ENCODE results near the gene PPP1R14C.

Gene PPP1R14C

GRCh38 chr6:150213301-150213700 is 70.5 kb downstream of the PPP1R14C start:
- Histone ChIP-seq H2BK12ac (ENCODE audit: low read length) (no peak overlapping the region), H3K4me3 (ENCODE audit: low read length in 2 of 2) (no peak overlapping the region), H2AK5ac (ENCODE audit: low read depth, low read length) (no peak overlapping the region), H3K4me2 (ENCODE audit: insufficient read depth, low read length, poor library complexity, severe bottlenecking) (no peak overlapping the region), H3K27me3 (ENCODE audit: control insufficient read depth in 3 of 3, insufficient read depth in 3 of 3, low read depth in 1 of 3, low read length in 3 of 3) (no peaks in the 10 kb centered on the region), H3K9me3 (replicated peaks in 1 of 2; ENCODE audit: control insufficient read depth in 2 of 2, insufficient read depth in 1 of 2, low read depth in 1 of 2, low read length in 2 of 2) (no peaks in the 10 kb centered on the region), H3K18ac (ENCODE audit: low read length) (no peak overlapping the region), H3K23ac (ENCODE audit: low read depth, low read length, poor library complexity) (no peak overlapping the region), H3K4me1 (ENCODE audit: control insufficient read depth in 2 of 2, insufficient read depth in 1 of 2, low read depth in 1 of 2, low read length in 2 of 2) (no peaks in the 10 kb centered on the region), H3K9ac (ENCODE audit: low read depth, low read length, poor library complexity) (no peak overlapping the region), H2BK5ac (ENCODE audit: low read length) (no peak overlapping the region), H2BK15ac (ENCODE audit: low read length) (no peak overlapping the region), H3K36me3 (replicated peaks in 1 of 2; ENCODE audit: control insufficient read depth in 2 of 2, insufficient read depth in 2 of 2, low read length in 2 of 2) (peaks cover 0 to 25% of the 10 kb centered on the region in 2 donors), H2BK120ac (ENCODE audit: low read depth, low read length) (no peak overlapping the region), H2AFZ (ENCODE audit: low read length) (no peak overlapping the region), H4K8ac (ENCODE audit: low read depth, low read length) (no peak overlapping the region), H3K79me1 (ENCODE audit: low read depth, low read length) (no peaks in the 10 kb centered on the region), H3K4ac (ENCODE audit: low read length) (no peak overlapping the region), H3K27ac (replicated peaks; ENCODE audit: low read length) (no peak overlapping the region), H3K14ac (ENCODE audit: low read length) (no peak overlapping the region), H4K91ac (ENCODE audit: low read depth, low read length, poor library complexity) (no peak overlapping the region)
- WGBS, 2 donors (ENCODE audit: extremely low coverage in 2 of 2, insufficient read length in 2 of 2, insufficient replicate concordance in 1 of 2): no CpG with 5 or more reads among the region's 1 CpG
- DNase-seq (ENCODE audit: low spot score): no peak

- Histone ChIP-seq H2AFZ (ENCODE audit: low read length) (no peak overlapping the region), H2BK12ac (ENCODE audit: low read length) (no peak overlapping the region), H2AK5ac (ENCODE audit: low read depth, low read length) (no peak overlapping the region), H3K9me3 (replicated peaks in 1 of 2; ENCODE audit: control insufficient read depth in 2 of 2, insufficient read depth in 1 of 2, low read depth in 1 of 2, low read length in 2 of 2) (no peaks in the 10 kb centered on the region), H2BK120ac (ENCODE audit: low read depth, low read length) (no peak overlapping the region), H3K4ac (ENCODE audit: low read length) (no peak overlapping the region), H4K8ac (ENCODE audit: low read depth, low read length) (no peak overlapping the region), H3K4me1 (ENCODE audit: control insufficient read depth in 2 of 2, insufficient read depth in 1 of 2, low read depth in 1 of 2, low read length in 2 of 2) (no peaks in the 10 kb centered on the region), H3K4me3 (ENCODE audit: low read length in 2 of 2) (no peak overlapping the region), H2BK15ac (ENCODE audit: low read length) (no peak overlapping the region), H3K9ac (ENCODE audit: low read depth, low read length, poor library complexity) (no peak overlapping the region), H2BK5ac (ENCODE audit: low read length) (no peak overlapping the region), H3K79me1 (ENCODE audit: low read depth, low read length) (no peaks in the 10 kb centered on the region), H3K27ac (replicated peaks; ENCODE audit: low read length) (no peak overlapping the region), H4K91ac (ENCODE audit: low read depth, low read length, poor library complexity) (no peak overlapping the region), H3K14ac (ENCODE audit: low read length) (no peak overlapping the region), H3K4me2 (ENCODE audit: insufficient read depth, low read length, poor library complexity, severe bottlenecking) (no peak overlapping the region), H3K23ac (ENCODE audit: low read depth, low read length, poor library complexity) (no peak overlapping the region), H3K18ac (ENCODE audit: low read length) (no peak overlapping the region), H3K36me3 (replicated peaks in 1 of 2; ENCODE audit: control insufficient read depth in 2 of 2, insufficient read depth in 2 of 2, low read length in 2 of 2) (peaks cover 0 to 29% of the 10 kb centered on the region in 2 donors), H3K27me3 (ENCODE audit: control insufficient read depth in 3 of 3, insufficient read depth in 3 of 3, low read depth in 1 of 3, low read length in 3 of 3) (no peaks in the 10 kb centered on the region)
- DNase-seq (ENCODE audit: low spot score): no peak
Observed at GRCh38 chr6:150214310-150214709, 71.5 kb downstream of the PPP1R14C start.

- H2BK120ac ChIP-seq (ENCODE audit: low read depth, low read length): no peak overlapping the region
- no peak overlapping the region for H3K9ac ChIP-seq (ENCODE audit: low read depth, low read length, poor library complexity)
- H3K9me3 ChIP-seq (replicated peaks in 1 of 2; ENCODE audit: control insufficient read depth in 2 of 2, insufficient read depth in 1 of 2, low read depth in 1 of 2, low read length in 2 of 2): peaks cover 0 to 8% of the 10 kb centered on the region in 2 donors
- peaks cover 0 to 2% of the 10 kb centered on the region in 2 donors for H3K4me1 ChIP-seq (ENCODE audit: control insufficient read depth in 2 of 2, insufficient read depth in 1 of 2, low read depth in 1 of 2, low read length in 2 of 2)
- no peak overlapping the region for H4K91ac ChIP-seq (ENCODE audit: low read depth, low read length, poor library complexity)
- no peak overlapping the region for H2BK15ac ChIP-seq (ENCODE audit: low read length)
- H3K23ac ChIP-seq (ENCODE audit: low read depth, low read length, poor library complexity): no peak overlapping the region
- H2BK5ac ChIP-seq (ENCODE audit: low read length): no peak overlapping the region
- no peak overlapping the region for H3K27ac ChIP-seq (replicated peaks; ENCODE audit: low read length)
- no peak for DNase-seq (ENCODE audit: low spot score)
- H2AK5ac ChIP-seq (ENCODE audit: low read depth, low read length): no peak overlapping the region
- H3K4ac ChIP-seq (ENCODE audit: low read length): no peak overlapping the region
- H3K4me2 ChIP-seq (ENCODE audit: insufficient read depth, low read length, poor library complexity, severe bottlenecking): no peak overlapping the region
- no peaks in the 10 kb centered on the region for H3K27me3 ChIP-seq (ENCODE audit: control insufficient read depth in 3 of 3, insufficient read depth in 3 of 3, low read depth in 1 of 3, low read length in 3 of 3)
- H3K4me3 ChIP-seq (ENCODE audit: low read length in 2 of 2): no peak overlapping the region
- no peak overlapping the region for H3K14ac ChIP-seq (ENCODE audit: low read length)
- H2AFZ ChIP-seq (ENCODE audit: low read length): no peak overlapping the region
- WGBS, 2 donors (ENCODE audit: extremely low coverage in 2 of 2, insufficient read length in 2 of 2, insufficient replicate concordance in 1 of 2): no CpG with 5 or more reads among the region's 6 CpGs
- H3K18ac ChIP-seq (ENCODE audit: low read length): no peak overlapping the region
- H3K79me1 ChIP-seq (ENCODE audit: low read depth, low read length): no peaks in the 10 kb centered on the region
- H3K36me3 ChIP-seq (replicated peaks in 1 of 2; ENCODE audit: control insufficient read depth in 2 of 2, insufficient read depth in 2 of 2, low read length in 2 of 2): peaks cover 0 to 16% of the 10 kb centered on the region in 2 donors
- H4K8ac ChIP-seq (ENCODE audit: low read depth, low read length): no peak overlapping the region
- no peak overlapping the region for H2BK12ac ChIP-seq (ENCODE audit: low read length)
Observed at GRCh38 chr6:150220634-150221551, 78.0 kb downstream of the PPP1R14C start.

GRCh38 chr6:150224820-150225219 is 82.0 kb downstream of the PPP1R14C start:
- no peak overlapping the region for H4K8ac ChIP-seq (ENCODE audit: low read depth, low read length)
- H4K91ac ChIP-seq (ENCODE audit: low read depth, low read length, poor library complexity): no peak overlapping the region
- no peak overlapping the region for H3K4me3 ChIP-seq (ENCODE audit: low read length in 2 of 2)
- H2AK5ac ChIP-seq (ENCODE audit: low read depth, low read length): no peak overlapping the region
- no peak overlapping the region for H3K4me2 ChIP-seq (ENCODE audit: insufficient read depth, low read length, poor library complexity, severe bottlenecking)
- no peak overlapping the region for H3K23ac ChIP-seq (ENCODE audit: low read depth, low read length, poor library complexity)
- H3K79me1 ChIP-seq (ENCODE audit: low read depth, low read length): no peaks in the 10 kb centered on the region
- peaks cover 0 to 8% of the 10 kb centered on the region in 2 donors for H3K9me3 ChIP-seq (replicated peaks in 1 of 2; ENCODE audit: control insufficient read depth in 2 of 2, insufficient read depth in 1 of 2, low read depth in 1 of 2, low read length in 2 of 2)
- H2AFZ ChIP-seq (ENCODE audit: low read length): no peak overlapping the region
- H2BK12ac ChIP-seq (ENCODE audit: low read length): no peak overlapping the region
- WGBS, 2 donors (ENCODE audit: extremely low coverage in 2 of 2, insufficient read length in 2 of 2, insufficient replicate concordance in 1 of 2): no CpG with 5 or more reads among the region's 3 CpGs
- no peak overlapping the region for H3K9ac ChIP-seq (ENCODE audit: low read depth, low read length, poor library complexity)
- no peak overlapping the region for H3K18ac ChIP-seq (ENCODE audit: low read length)
- H3K27me3 ChIP-seq (ENCODE audit: control insufficient read depth in 3 of 3, insufficient read depth in 3 of 3, low read depth in 1 of 3, low read length in 3 of 3): no peaks in the 10 kb centered on the region
- H3K4me1 ChIP-seq (ENCODE audit: control insufficient read depth in 2 of 2, insufficient read depth in 1 of 2, low read depth in 1 of 2, low read length in 2 of 2): peaks cover 0 to 11% of the 10 kb centered on the region in 2 donors
- H3K27ac ChIP-seq (replicated peaks; ENCODE audit: low read length): no peak overlapping the region
- no peak overlapping the region for H3K14ac ChIP-seq (ENCODE audit: low read length)
- H2BK120ac ChIP-seq (ENCODE audit: low read depth, low read length): no peak overlapping the region
- H2BK15ac ChIP-seq (ENCODE audit: low read length): no peak overlapping the region
- DNase-seq (ENCODE audit: low spot score): no peak
- H2BK5ac ChIP-seq (ENCODE audit: low read length): no peak overlapping the region
- no peak overlapping the region for H3K4ac ChIP-seq (ENCODE audit: low read length)
- H3K36me3 ChIP-seq (replicated peaks in 1 of 2; ENCODE audit: control insufficient read depth in 2 of 2, insufficient read depth in 2 of 2, low read length in 2 of 2): no peaks in the 10 kb centered on the region
